ENCODE results near the gene OR9G1.
"Not testable (repeated sequence)": the region's sequence is repeated elsewhere in the genome, so short reads cannot be mapped to it uniquely, and the experiment has no call there.

OR9G1 gene, protein sequence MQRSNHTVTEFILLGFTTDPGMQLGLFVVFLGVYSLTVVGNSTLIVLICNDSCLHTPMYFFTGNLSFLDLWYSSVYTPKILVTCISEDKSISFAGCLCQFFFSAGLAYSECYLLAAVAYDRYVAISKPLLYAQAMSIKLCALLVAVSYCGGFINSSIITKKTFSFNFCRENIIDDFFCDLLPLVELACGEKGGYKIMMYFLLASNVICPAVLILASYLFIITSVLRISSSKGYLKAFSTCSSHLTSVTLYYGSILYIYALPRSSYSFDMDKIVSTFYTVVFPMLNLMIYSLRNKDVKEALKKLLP

DNA sequence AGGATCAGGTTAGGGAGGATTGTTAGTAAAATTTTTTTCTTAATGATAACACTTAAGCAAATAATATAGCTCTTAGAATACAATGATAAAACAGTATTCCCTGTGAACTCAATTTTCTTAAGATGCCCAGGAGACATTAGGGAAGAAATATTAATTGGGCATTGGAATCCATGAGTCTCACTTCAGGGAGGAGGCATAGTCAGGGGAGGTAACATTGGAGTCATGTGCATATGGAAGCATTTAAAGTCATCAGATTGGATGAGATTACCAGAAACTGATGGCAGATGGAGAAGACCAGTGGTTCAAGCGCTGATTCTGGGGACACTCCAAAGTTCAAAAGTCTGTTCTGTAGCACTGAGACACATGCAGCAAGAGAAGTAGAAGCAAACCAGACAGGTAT lies at the start of gene OR9G1:
Gene OR9G1 (plus strand): TSS at position 301 of the 400 bp plus-strand sequence. CDS start 1,293 bp downstream, outside the sequence.
- H3K4me3 Mint-ChIP-seq, result no peak within 1 kb of the TSS
- no peaks in the 10 kb centered on the region for H3K4me1 Mint-ChIP-seq (ENCODE audit: low read depth)
- H3K27ac Mint-ChIP-seq, result no peak within 1 kb of the TSS
- H3K36me3 Mint-ChIP-seq (ENCODE audit: low read depth), result no peaks in the 10 kb centered on the region
- H3K9me3 Mint-ChIP-seq, result peaks cover 23% of the 10 kb centered on the region
- no peak for DNase-seq (ENCODE audit: low spot score)
- no peaks in the 10 kb centered on the region for H3K27me3 Mint-ChIP-seq (ENCODE audit: low read depth)

DNA sequence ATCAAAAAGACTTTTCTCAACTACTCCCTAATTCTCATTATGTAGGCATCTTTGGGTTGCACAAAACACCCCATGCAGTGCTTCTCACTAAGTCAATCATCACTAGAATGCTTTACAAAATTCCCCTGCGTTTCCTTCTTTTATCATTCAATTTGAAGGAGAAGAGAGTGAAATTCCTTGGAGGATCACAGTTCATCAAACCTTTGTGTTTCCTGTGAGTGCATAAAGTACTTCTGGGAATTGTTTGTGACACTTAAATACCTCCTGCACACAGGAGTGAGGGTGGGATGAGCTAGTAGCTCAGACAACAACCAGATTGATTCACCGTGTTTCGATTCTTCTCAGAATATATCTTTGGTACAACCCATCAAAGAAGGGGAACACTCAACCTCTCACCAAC lies 39.1 kb upstream of the OR9G1 start:
- Mint-ChIP-seq H3K9me3 (peaks cover 5% of the 10 kb centered on the region), H3K4me3 (no peak overlapping the region), H3K27ac (no peak overlapping the region), H3K36me3 (ENCODE audit: low read depth) (no peaks in the 10 kb centered on the region), H3K27me3 (ENCODE audit: low read depth) (no peaks in the 10 kb centered on the region), H3K4me1 (ENCODE audit: low read depth) (no peaks in the 10 kb centered on the region)
- no peak for DNase-seq (ENCODE audit: low spot score)

DNA sequence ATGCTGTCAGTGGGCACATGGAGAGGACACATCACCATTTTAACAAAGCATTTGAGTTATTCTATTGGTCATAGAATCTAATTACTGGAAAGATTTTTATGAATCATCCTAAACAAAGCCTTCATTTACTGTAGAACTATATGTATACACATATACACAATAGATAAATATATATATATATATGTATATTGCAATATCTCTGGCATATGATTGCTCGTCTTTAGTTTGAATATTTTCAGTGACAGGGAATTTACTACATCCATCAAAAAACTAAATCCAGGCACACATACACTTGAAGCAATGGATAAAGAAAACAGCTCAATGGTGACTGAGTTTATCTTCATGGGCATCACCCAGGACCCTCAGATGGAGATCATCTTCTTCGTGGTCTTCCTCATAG lies 35.5 kb upstream of the OR9G1 start, which contains the start of gene OR5AR1:
Gene OR5AR1 (plus strand): TSS at position 301 of the 400 bp plus-strand sequence. CDS start 0 bp downstream, at position 301.
- Mint-ChIP-seq H3K27me3 (ENCODE audit: low read depth) (no peaks in the 10 kb centered on the region), H3K9me3 (no peaks in the 10 kb centered on the region), H3K36me3 (ENCODE audit: low read depth) (no peaks in the 10 kb centered on the region), H3K4me1 (ENCODE audit: low read depth) (no peaks in the 10 kb centered on the region), H3K4me3 (no peak within 1 kb of the TSS), H3K27ac (no peak within 1 kb of the TSS)
- DNase-seq (ENCODE audit: low spot score), result no peak

DNA sequence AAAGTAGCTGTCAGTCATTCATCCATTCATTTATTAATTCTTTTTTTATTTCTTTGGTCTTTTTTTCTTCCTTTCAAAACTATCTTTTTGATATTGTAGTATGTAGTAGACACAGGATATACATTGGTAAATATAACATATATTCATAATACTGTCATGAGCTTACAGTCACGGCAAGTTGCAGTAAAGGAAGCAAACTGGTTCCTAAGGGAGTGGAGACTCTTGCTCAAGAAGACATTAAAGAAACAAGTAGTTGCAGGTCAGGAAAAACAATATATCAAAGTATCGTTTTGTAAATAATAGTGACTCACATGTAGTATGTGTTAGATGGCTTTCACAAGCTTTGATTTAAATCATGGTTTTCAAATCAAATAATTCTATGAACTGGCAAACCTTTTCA lies 27.9 kb upstream of the OR9G1 start:
- no peaks in the 10 kb centered on the region for H3K27me3 Mint-ChIP-seq (ENCODE audit: low read depth)
- no peaks in the 10 kb centered on the region for H3K36me3 Mint-ChIP-seq (ENCODE audit: low read depth)
- peaks cover 16% of the 10 kb centered on the region for H3K9me3 Mint-ChIP-seq
- H3K27ac Mint-ChIP-seq, result no peak overlapping the region
- no peaks in the 10 kb centered on the region for H3K4me1 Mint-ChIP-seq (ENCODE audit: low read depth)
- H3K4me3 Mint-ChIP-seq, result no peak overlapping the region
- DNase-seq (ENCODE audit: low spot score), result no peak

DNA sequence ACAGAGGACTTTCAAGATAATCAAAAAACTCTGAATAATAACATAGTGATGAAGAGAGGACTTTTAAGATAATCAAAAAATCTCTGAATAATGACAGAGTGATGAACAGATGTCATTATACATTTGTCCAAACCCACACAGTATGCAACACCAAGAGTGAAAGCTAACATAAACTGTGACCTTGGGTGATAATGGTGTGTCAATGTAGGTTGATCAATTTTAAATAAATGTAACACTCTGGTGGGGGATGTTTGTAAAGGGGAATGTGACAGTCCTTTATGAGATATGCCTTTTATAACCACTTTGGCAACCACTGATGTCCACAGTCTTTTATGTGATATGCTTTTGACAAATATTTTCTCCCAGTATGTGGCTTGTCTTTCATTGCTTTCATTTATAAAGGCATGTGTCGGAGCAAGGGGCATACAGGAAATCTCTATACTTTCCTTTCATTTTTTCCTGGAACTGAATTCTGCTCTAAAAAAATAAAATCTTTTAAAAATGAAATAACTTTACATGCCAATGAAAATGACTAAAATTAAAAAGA lies 10.3 kb upstream of the OR9G1 start:
- no peaks in the 10 kb centered on the region for H3K4me1 Mint-ChIP-seq (ENCODE audit: low read depth)
- H3K36me3 Mint-ChIP-seq (ENCODE audit: low read depth), result no peaks in the 10 kb centered on the region
- no peak overlapping the region for H3K4me3 Mint-ChIP-seq
- no peak for DNase-seq (ENCODE audit: low spot score)
- H3K27me3 Mint-ChIP-seq (ENCODE audit: low read depth), result no peaks in the 10 kb centered on the region
- no peak overlapping the region for H3K27ac Mint-ChIP-seq
- peaks cover 13% of the 10 kb centered on the region for H3K9me3 Mint-ChIP-seq

DNA sequence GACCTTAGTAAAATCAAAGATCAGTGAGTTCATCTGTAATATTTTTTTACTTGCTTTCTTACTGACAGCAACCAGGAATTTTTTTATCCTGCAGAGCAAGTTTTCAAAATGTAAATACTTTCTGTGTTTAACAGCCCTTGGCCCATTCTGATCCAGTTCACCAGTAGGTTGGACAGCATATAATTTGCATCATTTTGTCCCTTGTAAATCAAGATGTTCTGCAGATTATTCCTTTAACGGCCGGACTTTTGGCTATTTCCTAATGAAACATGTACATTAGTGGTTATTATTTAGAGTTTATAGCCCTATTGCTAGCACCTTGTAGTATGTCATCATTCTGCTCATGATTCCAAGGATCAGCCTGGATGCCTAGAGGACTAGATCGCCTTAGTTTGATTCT lies 7.7 kb upstream of the OR9G1 start:
- not testable (repeated sequence) for H3K4me3 Mint-ChIP-seq; DNase-seq (ENCODE audit: low spot score); H3K27me3 Mint-ChIP-seq (ENCODE audit: low read depth); H3K27ac Mint-ChIP-seq; H3K4me1 Mint-ChIP-seq (ENCODE audit: low read depth); H3K36me3 Mint-ChIP-seq (ENCODE audit: low read depth)
- peaks cover 10% of the 10 kb centered on the region for H3K9me3 Mint-ChIP-seq

DNA sequence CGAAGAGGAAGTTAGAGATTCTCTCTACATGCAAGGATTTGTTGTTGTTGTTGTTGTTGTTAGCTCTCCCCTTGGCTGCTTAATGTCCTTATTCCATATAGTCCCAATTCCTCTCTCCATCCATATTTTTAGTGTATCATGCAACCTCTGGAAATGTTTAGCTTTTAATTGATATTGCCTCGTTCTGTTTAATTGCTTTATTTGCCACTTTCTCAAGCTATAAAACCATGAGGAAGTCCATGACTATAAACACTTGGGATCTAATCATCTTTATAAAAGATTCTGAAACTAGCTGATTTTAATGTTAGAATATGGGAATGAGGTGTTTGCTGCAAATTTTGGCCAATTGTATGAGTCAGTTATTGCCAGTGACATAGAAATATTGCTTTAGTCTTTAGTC lies 5.5 kb upstream of the OR9G1 start:
- DNase-seq (ENCODE audit: low spot score), result no peak
- H3K27me3 Mint-ChIP-seq (ENCODE audit: low read depth), result no peaks in the 10 kb centered on the region
- no peaks in the 10 kb centered on the region for H3K36me3 Mint-ChIP-seq (ENCODE audit: low read depth)
- peaks cover 12% of the 10 kb centered on the region for H3K9me3 Mint-ChIP-seq
- no peak overlapping the region for H3K4me3 Mint-ChIP-seq
- no peak overlapping the region for H3K27ac Mint-ChIP-seq
- no peaks in the 10 kb centered on the region for H3K4me1 Mint-ChIP-seq (ENCODE audit: low read depth)

DNA sequence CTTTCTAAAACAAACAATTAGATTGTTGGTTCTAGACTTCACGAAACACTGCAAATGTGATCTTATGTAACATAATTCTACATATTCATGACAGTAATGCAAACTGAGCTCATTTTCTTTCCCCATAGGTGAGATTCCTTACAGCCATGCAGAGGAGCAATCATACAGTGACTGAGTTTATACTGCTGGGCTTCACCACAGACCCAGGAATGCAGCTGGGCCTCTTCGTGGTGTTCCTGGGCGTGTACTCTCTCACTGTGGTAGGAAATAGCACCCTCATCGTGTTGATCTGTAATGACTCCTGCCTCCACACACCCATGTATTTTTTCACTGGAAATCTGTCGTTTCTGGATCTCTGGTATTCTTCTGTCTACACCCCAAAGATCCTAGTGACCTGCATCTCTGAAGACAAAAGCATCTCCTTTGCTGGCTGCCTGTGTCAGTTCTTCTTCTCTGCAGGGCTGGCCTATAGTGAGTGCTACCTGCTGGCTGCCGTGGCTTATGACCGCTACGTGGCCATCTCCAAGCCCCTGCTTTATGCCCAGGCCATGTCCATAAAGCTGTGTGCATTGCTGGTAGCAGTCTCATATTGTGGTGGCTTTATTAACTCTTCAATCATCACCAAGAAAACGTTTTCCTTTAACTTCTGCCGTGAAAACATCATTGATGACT lies 1.5 kb downstream of the OR9G1 start:
- DNase-seq (ENCODE audit: low spot score), result no peak
- H3K4me1 Mint-ChIP-seq (ENCODE audit: low read depth), result no peaks in the 10 kb centered on the region
- no peak overlapping the region for H3K27ac Mint-ChIP-seq
- no peak overlapping the region for H3K4me3 Mint-ChIP-seq
- H3K27me3 Mint-ChIP-seq (ENCODE audit: low read depth), result no peaks in the 10 kb centered on the region
- no peaks in the 10 kb centered on the region for H3K36me3 Mint-ChIP-seq (ENCODE audit: low read depth)
- peaks cover 21% of the 10 kb centered on the region for H3K9me3 Mint-ChIP-seq

DNA sequence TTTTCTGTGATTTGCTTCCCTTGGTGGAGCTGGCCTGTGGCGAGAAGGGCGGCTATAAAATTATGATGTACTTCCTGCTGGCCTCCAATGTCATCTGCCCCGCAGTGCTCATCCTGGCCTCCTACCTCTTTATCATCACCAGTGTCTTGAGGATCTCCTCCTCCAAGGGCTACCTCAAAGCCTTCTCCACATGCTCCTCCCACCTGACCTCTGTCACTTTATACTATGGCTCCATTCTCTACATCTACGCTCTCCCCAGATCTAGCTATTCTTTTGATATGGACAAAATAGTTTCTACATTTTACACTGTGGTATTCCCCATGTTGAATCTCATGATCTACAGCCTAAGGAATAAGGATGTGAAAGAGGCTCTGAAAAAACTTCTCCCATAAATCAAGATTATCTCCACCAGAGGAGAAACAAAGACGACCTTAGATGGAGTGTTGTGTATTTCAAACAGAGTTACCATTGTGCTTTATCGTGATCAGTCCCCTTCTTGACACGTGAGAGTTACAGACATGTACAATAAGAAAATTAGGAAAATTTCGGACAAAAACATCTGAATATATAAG lies 2.1 kb downstream of the OR9G1 start:
- no peaks in the 10 kb centered on the region for H3K27me3 Mint-ChIP-seq (ENCODE audit: low read depth)
- no peak overlapping the region for H3K27ac Mint-ChIP-seq
- no peaks in the 10 kb centered on the region for H3K4me1 Mint-ChIP-seq (ENCODE audit: low read depth)
- peaks cover 27% of the 10 kb centered on the region for H3K9me3 Mint-ChIP-seq
- no peak for DNase-seq (ENCODE audit: low spot score)
- H3K4me3 Mint-ChIP-seq, result no peak overlapping the region
- no peaks in the 10 kb centered on the region for H3K36me3 Mint-ChIP-seq (ENCODE audit: low read depth)

DNA sequence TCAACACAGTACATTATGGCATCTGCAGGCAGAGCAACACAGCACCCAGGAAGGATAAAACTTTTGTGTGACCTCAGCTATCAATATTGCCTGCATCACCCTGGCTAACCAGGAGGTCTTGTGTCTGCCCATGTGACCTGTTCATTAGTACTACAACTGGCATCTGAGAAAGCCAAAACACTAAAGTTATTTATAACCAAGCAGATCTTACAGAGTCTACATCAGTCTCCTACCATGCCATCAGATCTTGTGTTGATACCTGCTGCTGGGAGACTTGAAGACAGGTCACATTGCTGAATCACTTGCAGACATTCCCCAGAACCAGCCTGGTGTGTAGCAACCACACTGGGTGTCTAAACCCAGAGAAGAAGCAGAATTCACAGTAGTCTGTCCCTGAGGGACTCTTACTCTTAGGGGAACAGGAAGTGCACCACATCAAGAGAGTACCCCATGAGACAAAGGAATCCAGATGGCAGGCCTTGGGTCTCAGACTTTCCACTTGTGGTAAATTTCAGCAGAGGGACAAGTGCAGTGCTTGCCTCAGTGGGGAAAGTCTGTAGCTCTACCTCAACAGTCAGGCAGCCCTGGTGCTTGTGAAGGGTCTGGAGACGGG lies 7.0 kb downstream of the OR9G1 start:
- no peaks in the 10 kb centered on the region for H3K27me3 Mint-ChIP-seq (ENCODE audit: low read depth)
- H3K27ac Mint-ChIP-seq, result no peak overlapping the region
- H3K4me1 Mint-ChIP-seq (ENCODE audit: low read depth), result no peaks in the 10 kb centered on the region
- peaks cover 21% of the 10 kb centered on the region for H3K9me3 Mint-ChIP-seq
- no peaks in the 10 kb centered on the region for H3K36me3 Mint-ChIP-seq (ENCODE audit: low read depth)
- no peak overlapping the region for H3K4me3 Mint-ChIP-seq
- no peak for DNase-seq (ENCODE audit: low spot score)

DNA sequence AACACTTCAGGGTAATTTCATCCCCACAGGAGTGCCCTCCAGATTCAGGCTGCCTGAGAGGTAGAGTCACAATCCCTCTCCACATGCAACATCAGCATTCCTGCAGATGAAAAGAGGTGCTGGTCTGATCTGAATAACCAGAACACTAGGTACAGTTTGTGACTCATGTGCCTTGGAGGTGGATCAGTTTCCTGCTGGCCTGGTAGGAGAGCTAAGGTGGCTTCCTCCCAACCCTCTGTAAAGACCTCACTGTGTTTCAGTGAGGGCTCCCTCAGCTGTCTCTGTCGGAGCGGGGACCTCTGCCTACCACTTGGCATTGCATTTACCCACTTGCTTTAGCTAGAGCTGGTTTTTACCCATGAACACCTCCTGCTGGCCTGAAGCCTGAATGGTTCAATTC lies 7.6 kb downstream of the OR9G1 start:
- no peak overlapping the region for H3K27ac Mint-ChIP-seq
- DNase-seq (ENCODE audit: low spot score), result no peak
- H3K27me3 Mint-ChIP-seq (ENCODE audit: low read depth), result no peaks in the 10 kb centered on the region
- H3K36me3 Mint-ChIP-seq (ENCODE audit: low read depth), result no peaks in the 10 kb centered on the region
- H3K9me3 Mint-ChIP-seq, result peaks cover 22% of the 10 kb centered on the region
- no peak overlapping the region for H3K4me3 Mint-ChIP-seq
- H3K4me1 Mint-ChIP-seq (ENCODE audit: low read depth), result no peaks in the 10 kb centered on the region

DNA sequence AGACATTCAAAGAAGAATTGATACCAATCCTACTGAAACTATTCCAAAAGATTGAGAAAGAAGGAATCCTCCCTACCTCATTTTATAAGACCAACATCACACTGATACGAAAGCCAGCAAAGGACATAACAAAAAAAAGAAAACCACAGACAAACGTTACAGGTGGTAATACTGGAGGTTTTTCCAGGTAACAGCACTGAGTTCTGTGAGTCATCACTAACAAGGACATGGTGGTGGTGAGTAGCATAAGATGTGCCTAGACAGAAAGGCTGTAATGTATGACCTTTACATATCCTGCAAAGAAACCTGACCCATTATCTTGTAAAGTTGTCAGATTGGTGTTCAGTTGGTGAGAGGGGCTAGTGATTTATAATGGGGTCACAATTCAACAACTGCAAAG lies 15.3 kb downstream of the OR9G1 start:
- peaks cover 27% of the 10 kb centered on the region for H3K9me3 Mint-ChIP-seq
- no peak overlapping the region for H3K4me3 Mint-ChIP-seq
- no peak for DNase-seq (ENCODE audit: low spot score)
- no peaks in the 10 kb centered on the region for H3K36me3 Mint-ChIP-seq (ENCODE audit: low read depth)
- H3K27me3 Mint-ChIP-seq (ENCODE audit: low read depth), result no peaks in the 10 kb centered on the region
- H3K27ac Mint-ChIP-seq, result no peak overlapping the region
- no peaks in the 10 kb centered on the region for H3K4me1 Mint-ChIP-seq (ENCODE audit: low read depth)

DNA sequence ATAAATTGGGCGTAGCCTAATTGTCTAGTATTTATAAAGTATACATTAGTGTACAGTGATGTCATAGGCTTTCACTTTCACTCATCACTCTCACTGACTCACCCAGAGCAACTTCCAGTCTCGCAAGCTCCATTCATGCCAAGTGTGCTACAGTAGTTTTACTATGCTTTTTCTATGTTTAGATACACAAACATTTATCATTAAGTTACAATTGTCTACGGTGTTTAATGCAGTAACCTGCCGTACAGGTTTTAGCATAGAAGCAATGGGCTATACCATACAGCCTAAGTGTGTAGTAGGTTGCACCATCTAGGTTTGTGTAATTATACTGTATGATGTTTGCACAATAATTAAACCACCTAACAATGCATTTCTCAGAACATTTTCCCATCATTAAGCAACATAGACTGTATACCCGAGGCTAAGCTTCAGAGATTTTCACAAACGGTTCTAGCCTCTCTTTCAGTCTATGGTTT lies 17.5 kb downstream of the OR9G1 start:
- no peaks in the 10 kb centered on the region for H3K27me3 Mint-ChIP-seq (ENCODE audit: low read depth)
- H3K4me3 Mint-ChIP-seq, result no peak overlapping the region
- peaks cover 24% of the 10 kb centered on the region for H3K9me3 Mint-ChIP-seq
- DNase-seq (ENCODE audit: low spot score), result no peak
- H3K36me3 Mint-ChIP-seq (ENCODE audit: low read depth), result no peaks in the 10 kb centered on the region
- no peaks in the 10 kb centered on the region for H3K4me1 Mint-ChIP-seq (ENCODE audit: low read depth)
- no peak overlapping the region for H3K27ac Mint-ChIP-seq

DNA sequence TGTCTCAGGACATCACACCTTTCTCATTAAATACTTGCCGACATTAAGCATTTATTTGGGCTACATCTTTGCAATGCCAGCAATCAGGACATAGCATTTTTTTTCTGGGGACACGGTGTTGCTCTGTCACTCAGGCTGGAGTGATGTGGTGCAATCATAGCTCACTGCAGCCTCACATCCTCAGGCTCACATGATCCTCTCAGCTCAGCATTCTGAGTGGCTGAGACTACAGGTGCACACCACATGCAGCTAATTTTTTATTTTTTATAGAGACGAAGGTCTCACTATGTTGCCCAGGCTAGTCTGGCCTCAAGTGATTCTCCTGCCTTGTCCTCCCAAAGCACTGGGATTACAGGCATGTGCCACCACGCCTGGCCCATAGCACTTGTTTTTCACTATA lies 21.6 kb downstream of the OR9G1 start:
- H3K27ac Mint-ChIP-seq, result no peak overlapping the region
- H3K4me3 Mint-ChIP-seq, result no peak overlapping the region
- H3K27me3 Mint-ChIP-seq (ENCODE audit: low read depth), result no peaks in the 10 kb centered on the region
- no peak for DNase-seq (ENCODE audit: low spot score)
- H3K4me1 Mint-ChIP-seq (ENCODE audit: low read depth), result no peaks in the 10 kb centered on the region
- no peaks in the 10 kb centered on the region for H3K36me3 Mint-ChIP-seq (ENCODE audit: low read depth)
- peaks cover 17% of the 10 kb centered on the region for H3K9me3 Mint-ChIP-seq

Data from T-helper 2 cell treated with Interferon-gamma antibody and Interleukin-4, amounts not matched to agents 5 μg/mL and 100 μg/mL, for 36 hours (primary cell).